HCT116 (cell line): Measurements from ENCODE around the gene PRKCH. TPM values are rescaled to one million over a fixed set of nuclear protein-coding genes. Genes with fewer than 3 reads are reported as not detected.

ENCODE experiments used
- ATAC-seq: fragments of 200-7000 bp; cut with Tn5 transposase; 2 replicates; pipeline ENCODE4 v1.9.1; 2020; ENCODE audit warnings: mild to moderate bottlenecking, moderate library complexity
- BruUV-seq: library from RNA; stranded (reverse); fragments of 400-500 nt; replicated peaks from 2 replicates; lab custom pipeline; 2021; lab: Mats Ljungman, UMichigan
- CTCF ChIA-PET: fragments of 300-600 bp; sonication (Branson Sonifier 250); formaldehyde crosslinking; loops from one replicate; lab custom pipeline; 2021; ENCODE audit warnings: antibody characterized with exemption; lab: Charles Lee
- POLR2A ChIA-PET: fragments of 300-600, 350-600 bp; sonication (Branson Sonifier 250); formaldehyde crosslinking; loops from one replicate; lab custom pipeline; 2021; ENCODE audit warnings: antibody characterized with exemption; lab: Charles Lee
- RAD21 ChIA-PET, 2 experiments: fragments of 300-600 bp; sonication (Branson Sonifier 250); formaldehyde crosslinking; loops; one replicate each; lab custom pipeline; 2023; ENCODE audit warnings: low total read pairs in 2 of 2; ENCODE audit not compliant: uncharacterized antibody in 2 of 2, unreplicated experiment in 2 of 2, low non-redundant PET in 1 of 2; lab: Charles Lee
- DNase-seq: peaks from one replicate; pipeline ENCODE4 v3.0.0-alpha.2; 2010; ENCODE audit warnings: low read depth, low spot score
- H2AFZ ChIP-seq: fragments of 200-600 bp; shearing (Covaris generic), sonication (generic); 2 replicates; pipeline ENCODE4 v1.6.1; 2017; ENCODE audit warnings: low read depth, mixed run types, mixed read lengths, antibody characterized with exemption, low read length; ENCODE audit not compliant: poor library complexity, severe bottlenecking
- H3K27ac ChIP-seq: 2 replicates; pipeline ENCODE4 v1.5.1; 2012; ENCODE audit warnings: low read depth, low read length
- H3K27me3 ChIP-seq: fragments of 200-600 bp; sonication (generic); 2 replicates; pipeline ENCODE4 v1.6.1; 2016; ENCODE audit warnings: mixed run types, low read length, mixed read lengths; ENCODE audit not compliant: insufficient read depth
- H3K36me3 ChIP-seq, 2 experiments: fragments of 200-500 bp in 1 of 2; fragments of 200-600 bp in 1 of 2; sonication (Bioruptor generic) in 1 of 2; sonication (generic) in 1 of 2; 2 replicates each; pipeline versions ENCODE4 v1.5.1 to v1.6.1; 2014 to 2016; ENCODE audit warnings: low read length in 2 of 2, inconsistent platforms in 1 of 2, mixed read lengths in 1 of 2, mixed run types in 1 of 2; ENCODE audit not compliant: insufficient read depth in 2 of 2, control insufficient read depth in 1 of 2
- H3K4me1 ChIP-seq, 2 experiments: fragments of 200-600 bp in 1 of 2; sonication (generic) in 1 of 2; 2 replicates each; pipeline versions ENCODE4 v1.5.1 to v1.6.1; 2012 to 2017; ENCODE audit warnings: low read length in 2 of 2, inconsistent platforms in 1 of 2, mild to moderate bottlenecking in 1 of 2, mixed read lengths in 1 of 2, mixed run types in 1 of 2, moderate library complexity in 1 of 2; ENCODE audit not compliant: insufficient read depth in 2 of 2, control insufficient read depth in 1 of 2
- H3K4me2 ChIP-seq: fragments of 200-600 bp; sonication (generic); 2 replicates; pipeline ENCODE4 v1.6.1; 2017; ENCODE audit warnings: mixed run types, low read length, mixed read lengths
- H3K4me3 ChIP-seq, 2 experiments: fragments of 200-600 bp in 1 of 2; sonication (generic) in 1 of 2; replicated peaks in 1 of 2; 2 replicates each; pipeline ENCODE4 v1.5.1; 2011 to 2016; ENCODE audit warnings: low read length in 2 of 2, control low read depth in 1 of 2, low read depth in 1 of 2, mild to moderate bottlenecking in 1 of 2, mixed read lengths in 1 of 2, mixed run types in 1 of 2
- H3K79me2 ChIP-seq: fragments of 200-600 bp; sonication (generic); 2 replicates; pipeline ENCODE4 v1.6.1; 2017; ENCODE audit warnings: mild to moderate bottlenecking, mixed run types, low read length, moderate library complexity, mixed read lengths; ENCODE audit not compliant: insufficient read depth
- H3K9ac ChIP-seq: fragments of 200-600 bp; sonication (generic); 2 replicates; pipeline ENCODE4 v1.6.1; 2016; ENCODE audit warnings: low read length, mixed read lengths
- H3K9me2 ChIP-seq: fragments of 200-600 bp; sonication (generic), shearing (Covaris generic); 2 replicates; pipeline ENCODE4 v1.6.1; 2017; ENCODE audit warnings: mixed run types, mild to moderate bottlenecking, moderate library complexity; ENCODE audit not compliant: insufficient read depth
- H3K9me3 ChIP-seq, 2 experiments: fragments of 200-500 bp in 1 of 2; fragments of 200-600 bp in 1 of 2; sonication (Bioruptor generic) in 1 of 2; sonication (generic) in 1 of 2; 2 replicates each; pipeline ENCODE4 v1.6.1; 2014 to 2017; ENCODE audit warnings: low read length in 2 of 2, mixed read lengths in 2 of 2, inconsistent platforms in 1 of 2, low read depth in 1 of 2, mild to moderate bottlenecking in 1 of 2, mixed run types in 1 of 2, moderate library complexity in 1 of 2; ENCODE audit not compliant: control insufficient read depth in 1 of 2, insufficient read depth in 1 of 2
- H4K20me1 ChIP-seq: fragments of 200-600 bp; sonication (generic), shearing (Covaris generic); 2 replicates; pipeline ENCODE4 v1.6.1; 2017; ENCODE audit warnings: mixed run types, mild to moderate bottlenecking, moderate library complexity; ENCODE audit not compliant: insufficient read depth
- CBX3 ChIP-seq: IDR thresholded peaks from 2 replicates; pipeline ENCODE4 v1.6.1; 2012; ENCODE audit warnings: low read depth
- ELF1 ChIP-seq: IDR thresholded peaks from 2 replicates; pipeline ENCODE4 v1.6.1; 2012; ENCODE audit warnings: low read depth, borderline replicate concordance
- EZH2 ChIP-seq: fragments of 200-600 bp; sonication (generic); IDR thresholded peaks from 2 replicates; pipeline ENCODE4 v1.6.1; 2017; ENCODE audit warnings: antibody characterized with exemption, mixed run types
- EZH2phosphoT487 ChIP-seq: fragments of 200-600 bp; IDR thresholded peaks from 2 replicates; pipeline ENCODE4 v1.6.1; 2018; ENCODE audit warnings: antibody characterized with exemption, borderline replicate concordance
- FOSL1 ChIP-seq: IDR thresholded peaks from 2 replicates; pipeline ENCODE4 v1.6.1; 2012; ENCODE audit warnings: low read depth
- JUND ChIP-seq: IDR thresholded peaks from 2 replicates; pipeline ENCODE4 v1.6.1; 2012
- POLR2A ChIP-seq: IDR thresholded peaks from 2 replicates; pipeline ENCODE4 v1.7.0; 2011; ENCODE audit warnings: borderline replicate concordance; ENCODE audit not compliant: insufficient read depth, insufficient read length; ENCODE audit errors: extremely low read depth
- POLR2AphosphoS5 ChIP-seq: IDR thresholded peaks from 2 replicates; pipeline ENCODE4 v1.6.1; 2011; ENCODE audit warnings: mild to moderate bottlenecking, low read depth, low read length, moderate library complexity
- SP1 ChIP-seq: IDR thresholded peaks from 2 replicates; pipeline ENCODE4 v1.6.1; 2012; ENCODE audit warnings: low read depth
- intact Hi-C: fragments of 100-400 bp; cut with micrococcal nuclease; formaldehyde crosslinking; loops from 2 replicates; pipeline ENCODE4 v1.10.0; 2022
- total RNA-seq: library from RNA; stranded (reverse); gene quantifications from one replicate; pipeline ENCODE4 v1.2.1, GENCODE V29; 2021; ENCODE audit not compliant: unreplicated experiment
- TF ChIP-seq, protein P1 (sequence below): IDR thresholded peaks from 2 replicates; pipeline ENCODE4 v1.6.1; 2012; ENCODE audit warnings: low read depth
- TF ChIP-seq, protein P2 (sequence below): IDR thresholded peaks from 2 replicates; pipeline ENCODE4 v1.6.1; 2011; ENCODE audit warnings: mild to moderate bottlenecking, low read length, moderate library complexity; ENCODE audit not compliant: insufficient replicate concordance; ENCODE audit errors: extremely low read depth
- TF ChIP-seq, protein P3 (sequence below), 3 experiments: fragments of 200-600 bp in 1 of 3; sonication (generic) in 1 of 3; IDR thresholded peaks in 2 of 3; conservative IDR thresholded peaks in 1 of 3; 2 replicates each; pipeline ENCODE4 v1.5.1; 2012 to 2017; ENCODE audit warnings: low read depth in 2 of 3, low read length in 2 of 3, antibody characterized with exemption in 1 of 3, borderline replicate concordance in 1 of 3, control low read depth in 1 of 3, mild to moderate bottlenecking in 1 of 3, mixed read lengths in 1 of 3, mixed run types in 1 of 3, moderate library complexity in 1 of 3; ENCODE audit not compliant: insufficient read depth in 1 of 3
- TF ChIP-seq, protein P4 (sequence below): IDR thresholded peaks from 2 replicates; pipeline ENCODE4 v1.6.1; 2012

Gene PRKCH
- total RNA-seq, 1 experiment from 2014 or later: 16.6 TPM

DNA sequence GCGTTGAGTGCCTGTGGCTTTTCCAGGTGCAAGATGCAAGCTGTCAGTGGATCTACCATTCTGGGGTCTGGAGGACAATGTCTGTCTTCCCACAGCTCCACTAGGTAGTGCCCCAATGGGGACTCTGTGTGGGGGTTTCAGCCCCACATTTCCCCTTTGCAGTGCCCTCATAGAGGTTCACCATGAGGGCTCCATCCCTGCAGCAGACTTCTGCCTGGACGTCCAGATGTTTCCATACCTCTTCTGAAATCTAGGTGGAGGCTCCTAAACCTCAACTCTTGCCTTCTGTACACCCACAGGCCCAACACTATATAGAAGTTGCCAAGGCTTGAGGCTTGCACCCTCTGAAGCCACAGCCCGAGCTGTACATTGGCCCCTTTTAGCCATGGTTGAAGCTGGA is 52.9 kb downstream of the PRKCH start:
- ATAC-seq (no peak), DNase-seq (no peak)
- Histone ChIP-seq H3K36me3 (no peaks in the 10 kb centered on the region), H4K20me1 (no peaks in the 10 kb centered on the region), H3K27me3 (no peaks in the 10 kb centered on the region), H3K4me3 (no peak overlapping the region), H3K79me2 (no peaks in the 10 kb centered on the region), H3K27ac (no peak overlapping the region), H3K4me2 (no peak overlapping the region), H3K9me2 (no peaks in the 10 kb centered on the region), H3K9me3 (peaks cover 12 to 13% of the 10 kb centered on the region in 2 experiments; a peak in 2 of 4 replicates), H3K9ac (no peak overlapping the region), H3K4me1 (0 out of 4 replicates have a peak, but pooled peaks cover 0 to 3% of the 10 kb centered on the region in 2 experiments), H2AFZ (no peak overlapping the region)
- intact Hi-C loops: no loop called here
- ChIA-PET RAD21 (no interaction called here), POLR2A (no interaction called here), CTCF (no interaction called here)
- no TSS peak for BruUV-seq
- TF ChIP-seq EZH2 (no peak), JUND (no peak), POLR2AphosphoS5 (no peak), POLR2A (no peak), FOSL1 (no peak), ELF1 (no peak), SP1 (no peak), EZH2phosphoT487 (no peak), CBX3 (no peak)
- TF ChIP-seq, protein P1, sequence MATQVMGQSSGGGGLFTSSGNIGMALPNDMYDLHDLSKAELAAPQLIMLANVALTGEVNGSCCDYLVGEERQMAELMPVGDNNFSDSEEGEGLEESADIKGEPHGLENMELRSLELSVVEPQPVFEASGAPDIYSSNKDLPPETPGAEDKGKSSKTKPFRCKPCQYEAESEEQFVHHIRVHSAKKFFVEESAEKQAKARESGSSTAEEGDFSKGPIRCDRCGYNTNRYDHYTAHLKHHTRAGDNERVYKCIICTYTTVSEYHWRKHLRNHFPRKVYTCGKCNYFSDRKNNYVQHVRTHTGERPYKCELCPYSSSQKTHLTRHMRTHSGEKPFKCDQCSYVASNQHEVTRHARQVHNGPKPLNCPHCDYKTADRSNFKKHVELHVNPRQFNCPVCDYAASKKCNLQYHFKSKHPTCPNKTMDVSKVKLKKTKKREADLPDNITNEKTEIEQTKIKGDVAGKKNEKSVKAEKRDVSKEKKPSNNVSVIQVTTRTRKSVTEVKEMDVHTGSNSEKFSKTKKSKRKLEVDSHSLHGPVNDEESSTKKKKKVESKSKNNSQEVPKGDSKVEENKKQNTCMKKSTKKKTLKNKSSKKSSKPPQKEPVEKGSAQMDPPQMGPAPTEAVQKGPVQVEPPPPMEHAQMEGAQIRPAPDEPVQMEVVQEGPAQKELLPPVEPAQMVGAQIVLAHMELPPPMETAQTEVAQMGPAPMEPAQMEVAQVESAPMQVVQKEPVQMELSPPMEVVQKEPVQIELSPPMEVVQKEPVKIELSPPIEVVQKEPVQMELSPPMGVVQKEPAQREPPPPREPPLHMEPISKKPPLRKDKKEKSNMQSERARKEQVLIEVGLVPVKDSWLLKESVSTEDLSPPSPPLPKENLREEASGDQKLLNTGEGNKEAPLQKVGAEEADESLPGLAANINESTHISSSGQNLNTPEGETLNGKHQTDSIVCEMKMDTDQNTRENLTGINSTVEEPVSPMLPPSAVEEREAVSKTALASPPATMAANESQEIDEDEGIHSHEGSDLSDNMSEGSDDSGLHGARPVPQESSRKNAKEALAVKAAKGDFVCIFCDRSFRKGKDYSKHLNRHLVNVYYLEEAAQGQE: no peak
- TF ChIP-seq, protein P2, sequence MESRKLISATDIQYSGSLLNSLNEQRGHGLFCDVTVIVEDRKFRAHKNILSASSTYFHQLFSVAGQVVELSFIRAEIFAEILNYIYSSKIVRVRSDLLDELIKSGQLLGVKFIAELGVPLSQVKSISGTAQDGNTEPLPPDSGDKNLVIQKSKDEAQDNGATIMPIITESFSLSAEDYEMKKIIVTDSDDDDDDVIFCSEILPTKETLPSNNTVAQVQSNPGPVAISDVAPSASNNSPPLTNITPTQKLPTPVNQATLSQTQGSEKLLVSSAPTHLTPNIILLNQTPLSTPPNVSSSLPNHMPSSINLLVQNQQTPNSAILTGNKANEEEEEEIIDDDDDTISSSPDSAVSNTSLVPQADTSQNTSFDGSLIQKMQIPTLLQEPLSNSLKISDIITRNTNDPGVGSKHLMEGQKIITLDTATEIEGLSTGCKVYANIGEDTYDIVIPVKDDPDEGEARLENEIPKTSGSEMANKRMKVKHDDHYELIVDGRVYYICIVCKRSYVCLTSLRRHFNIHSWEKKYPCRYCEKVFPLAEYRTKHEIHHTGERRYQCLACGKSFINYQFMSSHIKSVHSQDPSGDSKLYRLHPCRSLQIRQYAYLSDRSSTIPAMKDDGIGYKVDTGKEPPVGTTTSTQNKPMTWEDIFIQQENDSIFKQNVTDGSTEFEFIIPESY: no peak
- TF ChIP-seq, protein P3, sequence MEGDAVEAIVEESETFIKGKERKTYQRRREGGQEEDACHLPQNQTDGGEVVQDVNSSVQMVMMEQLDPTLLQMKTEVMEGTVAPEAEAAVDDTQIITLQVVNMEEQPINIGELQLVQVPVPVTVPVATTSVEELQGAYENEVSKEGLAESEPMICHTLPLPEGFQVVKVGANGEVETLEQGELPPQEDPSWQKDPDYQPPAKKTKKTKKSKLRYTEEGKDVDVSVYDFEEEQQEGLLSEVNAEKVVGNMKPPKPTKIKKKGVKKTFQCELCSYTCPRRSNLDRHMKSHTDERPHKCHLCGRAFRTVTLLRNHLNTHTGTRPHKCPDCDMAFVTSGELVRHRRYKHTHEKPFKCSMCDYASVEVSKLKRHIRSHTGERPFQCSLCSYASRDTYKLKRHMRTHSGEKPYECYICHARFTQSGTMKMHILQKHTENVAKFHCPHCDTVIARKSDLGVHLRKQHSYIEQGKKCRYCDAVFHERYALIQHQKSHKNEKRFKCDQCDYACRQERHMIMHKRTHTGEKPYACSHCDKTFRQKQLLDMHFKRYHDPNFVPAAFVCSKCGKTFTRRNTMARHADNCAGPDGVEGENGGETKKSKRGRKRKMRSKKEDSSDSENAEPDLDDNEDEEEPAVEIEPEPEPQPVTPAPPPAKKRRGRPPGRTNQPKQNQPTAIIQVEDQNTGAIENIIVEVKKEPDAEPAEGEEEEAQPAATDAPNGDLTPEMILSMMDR (IDR thresholded peaks at IDR 0.05 in 2 of 3, conservative IDR thresholded peaks at IDR 0.05 in 1 of 3; ENCODE audit: borderline replicate concordance in 1 of 3, insufficient read depth in 1 of 3, low read depth in 2 of 3, low read length in 2 of 3): no peak
- TF ChIP-seq, protein P4, sequence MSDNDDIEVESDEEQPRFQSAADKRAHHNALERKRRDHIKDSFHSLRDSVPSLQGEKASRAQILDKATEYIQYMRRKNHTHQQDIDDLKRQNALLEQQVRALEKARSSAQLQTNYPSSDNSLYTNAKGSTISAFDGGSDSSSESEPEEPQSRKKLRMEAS: no peak
